ENCODE data around the gene KLF4. TPM values are rescaled to one million over a fixed set of nuclear protein-coding genes. Genes with fewer than 3 reads are reported as not detected.

Gene KLF4
- polyA plus RNA-seq, 1 of the 3 experiments (the other 2 are of a cell fraction), result 7.2 TPM

DNA sequence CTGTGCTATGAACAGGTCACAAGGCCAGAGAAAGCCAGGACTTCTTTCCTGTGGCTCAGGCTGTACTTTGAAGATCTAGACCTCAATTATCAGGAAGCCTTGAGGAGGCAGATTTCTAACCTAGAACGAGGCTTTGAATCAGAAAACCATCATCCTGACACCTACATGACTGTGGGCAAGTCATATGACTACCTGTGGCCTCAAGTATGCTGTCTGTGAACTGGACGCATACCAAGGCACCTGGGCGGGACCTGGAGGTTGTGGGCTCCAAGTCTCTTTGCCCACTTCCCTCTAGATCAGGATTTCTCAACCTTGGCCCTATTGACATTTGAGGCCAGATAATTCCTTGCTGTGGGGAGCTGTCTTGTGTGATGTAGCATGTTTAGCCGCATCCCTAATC, 42.5 kb downstream of the KLF4 start:
- Histone ChIP-seq H3K9me2 (no peaks in the 10 kb centered on the region), H3K9me3 (no peaks in the 10 kb centered on the region), H3K4me1 (ENCODE audit: control insufficient read depth in 1 of 2, insufficient read depth in 2 of 2, low read depth in 1 of 2, low read length in 1 of 2) (no peaks in the 10 kb centered on the region), H3K27ac (ENCODE audit: low read depth in 2 of 2, low read length in 1 of 2) (no peak overlapping the region), H3K4me3 (ENCODE audit: low read depth in 2 of 2, low read length in 1 of 2) (no peak overlapping the region), H3K36me3 (replicated peaks in 1 of 2; ENCODE audit: control insufficient read depth in 1 of 2, insufficient read depth in 2 of 2, low read length in 1 of 2) (no peaks in the 10 kb centered on the region), H3K4me2 (no peak overlapping the region), H3K79me2 (ENCODE audit: insufficient read depth) (no peaks in the 10 kb centered on the region), H3F3A (replicated peaks; ENCODE audit: insufficient read depth) (no peaks in the 10 kb centered on the region), H3K9ac (no peak overlapping the region), H2AFZ (ENCODE audit: low read depth) (no peak overlapping the region), H4K20me1 (ENCODE audit: insufficient read depth) (no peaks in the 10 kb centered on the region), H3K27me3 (ENCODE audit: insufficient read depth) (no peaks in the 10 kb centered on the region)
- WGBS (ENCODE audit: low lambda C conversion rate), result 39% methylated on average over 3 of the region's 4 CpGs
- no peak for TF ChIP-seq TAF1 (IDR thresholded peaks at IDR 0.05; ENCODE audit: borderline replicate concordance, low read depth, low read length)
- no peak for DNase-seq
- ChIA-PET CTCF (interaction anchor here (2.4 kb wide), 1 partner anchor 22 kb away, joined by 9 read pairs; no protein-coding TSS in a partner anchor), POLR2A (no interaction called here)

DNA sequence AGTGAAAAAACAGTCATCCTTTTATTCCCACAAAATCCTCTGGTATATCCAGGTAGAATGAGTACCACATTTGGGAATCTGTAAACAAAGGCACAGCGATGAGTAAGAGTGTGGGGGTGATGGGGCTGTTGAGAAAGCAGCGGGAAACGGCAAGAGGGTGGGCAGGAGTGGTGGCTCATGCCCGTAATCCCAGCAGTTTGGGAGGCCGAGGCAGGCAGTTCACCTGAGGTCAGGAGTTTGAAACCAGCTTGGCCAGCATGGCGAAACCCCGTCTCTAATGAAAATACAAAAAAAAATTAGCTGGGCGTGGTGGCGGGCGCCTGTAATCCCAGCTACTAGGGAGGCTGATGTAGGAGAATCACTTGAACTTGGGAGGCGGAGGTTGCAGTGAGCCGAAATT, 43.1 kb downstream of the KLF4 start:
- H2AFZ ChIP-seq (ENCODE audit: low read depth), result no peak overlapping the region
- no peaks in the 10 kb centered on the region for H3K36me3 ChIP-seq (replicated peaks in 1 of 2; ENCODE audit: control insufficient read depth in 1 of 2, insufficient read depth in 2 of 2, low read length in 1 of 2)
- H3K79me2 ChIP-seq (ENCODE audit: insufficient read depth), result no peaks in the 10 kb centered on the region
- no peak for DNase-seq
- no peaks in the 10 kb centered on the region for H3K27me3 ChIP-seq (ENCODE audit: insufficient read depth)
- H3F3A ChIP-seq (replicated peaks; ENCODE audit: insufficient read depth), result no peaks in the 10 kb centered on the region
- WGBS (ENCODE audit: low lambda C conversion rate), result 35% methylated on average over 12 of the region's 12 CpGs
- ChIA-PET CTCF (interaction anchor here (0.8 kb wide), 1 partner anchor 21 kb away, joined by 3 read pairs; no protein-coding TSS in a partner anchor), POLR2A (no interaction called here)
- no peak overlapping the region for H3K27ac ChIP-seq (ENCODE audit: low read depth in 2 of 2, low read length in 1 of 2)
- no peak overlapping the region for H3K4me3 ChIP-seq (ENCODE audit: low read depth in 2 of 2, low read length in 1 of 2)
- H3K9me2 ChIP-seq, result no peaks in the 10 kb centered on the region
- no peaks in the 10 kb centered on the region for H3K9me3 ChIP-seq
- H3K4me2 ChIP-seq, result no peak overlapping the region
- no peak overlapping the region for H3K9ac ChIP-seq
- no peak for TF ChIP-seq USF1 (IDR thresholded peaks at IDR 0.05; ENCODE audit: borderline replicate concordance, low read depth)
- no peaks in the 10 kb centered on the region for H4K20me1 ChIP-seq (ENCODE audit: insufficient read depth)
- H3K4me1 ChIP-seq (ENCODE audit: control insufficient read depth in 1 of 2, insufficient read depth in 2 of 2, low read depth in 1 of 2, low read length in 1 of 2), result no peaks in the 10 kb centered on the region

- POLR2A ChIA-PET, result no interaction called here
- Histone ChIP-seq H3K9ac (no peak overlapping the region), H3K36me3 (replicated peaks in 1 of 2; ENCODE audit: control insufficient read depth in 1 of 2, insufficient read depth in 2 of 2, low read length in 1 of 2) (no peaks in the 10 kb centered on the region), H3K79me2 (ENCODE audit: insufficient read depth) (no peaks in the 10 kb centered on the region), H2AFZ (ENCODE audit: low read depth) (no peak overlapping the region), H3K4me3 (ENCODE audit: low read depth in 2 of 2, low read length in 1 of 2) (no peak overlapping the region), H3K9me2 (no peaks in the 10 kb centered on the region), H3K27ac (ENCODE audit: low read depth in 2 of 2, low read length in 1 of 2) (no peak overlapping the region), H3K4me1 (ENCODE audit: control insufficient read depth in 1 of 2, insufficient read depth in 2 of 2, low read depth in 1 of 2, low read length in 1 of 2) (no peaks in the 10 kb centered on the region), H3K27me3 (ENCODE audit: insufficient read depth) (no peaks in the 10 kb centered on the region; the same call in 1 of the 2 replicates), H3F3A (replicated peaks; ENCODE audit: insufficient read depth) (no peaks in the 10 kb centered on the region), H3K4me2 (no peak overlapping the region), H3K9me3 (no peaks in the 10 kb centered on the region), H4K20me1 (ENCODE audit: insufficient read depth) (no peaks in the 10 kb centered on the region)
- WGBS (ENCODE audit: low lambda C conversion rate), result 14% methylated on average over 1 of the region's 1 CpG
- DNase-seq, result no peak
- CTCF ChIA-PET, result interaction anchor here (0.6 to 3.1 kb wide), 3 partner anchors 11 to 103 kb away, joined by 3 to 31 read pairs (median 4); no protein-coding TSS in a partner anchor
- TF ChIP-seq FOXM1 (IDR thresholded peaks at IDR 0.05; ENCODE audit: low read depth) (no peak), GATA2 (CRISPR knock-in tag; IDR thresholded peaks at IDR 0.05) (no peak), YY1 (IDR thresholded peaks at IDR 0.05; ENCODE audit: low read depth) (no peak)
These were observed 45.8 kb downstream of the KLF4 start for GRCh38 chr9:107443786-107444185.
